Upper lobe of right lung (tissue), 1 donor: ENCODE results near the gene ATP5PO. TPM values are rescaled to one million over a fixed set of nuclear protein-coding genes. Genes with fewer than 3 reads are reported as not detected.
"Not testable (repeated sequence)": the region's sequence is repeated elsewhere in the genome, so short reads cannot be mapped to it uniquely, and the experiment has no call there.

Experiments
- ATAC-seq: fragments of 200-7000 bp; cut with Tn5 transposase; one replicate; pipeline ENCODE4 v1.9.1; 2020; ENCODE audit warnings: mild to moderate bottlenecking, moderate library complexity
- DNase-seq: peaks from one replicate; pipeline ENCODE4 v3.0.0-alpha.2; 2020
- H3K27ac ChIP-seq: fragments of 200-600 bp; one replicate; pipeline ENCODE4 v1.8.0; 2022
- H3K27me3 ChIP-seq: fragments of 200-600 bp; one replicate; pipeline ENCODE4 v1.8.0; 2022; ENCODE audit warnings: mild to moderate bottlenecking
- H3K36me3 ChIP-seq: fragments of 200-600 bp; one replicate; pipeline ENCODE4 v1.8.0; 2022
- H3K4me1 ChIP-seq: fragments of 200-600 bp; one replicate; pipeline ENCODE4 v1.8.0; 2022
- H3K4me3 ChIP-seq: fragments of 200-600 bp; one replicate; pipeline ENCODE4 v1.8.0; 2022; ENCODE audit warnings: mild to moderate bottlenecking
- H3K9me3 ChIP-seq: fragments of 200-600 bp; one replicate; pipeline ENCODE4 v1.8.0; 2022
- intact Hi-C: fragments of 100-400 bp; cut with DNase I; formaldehyde crosslinking; loops from one replicate; pipeline ENCODE4 v1.11.0; 2022
- total RNA-seq: library from RNA; stranded (reverse); fragmentation: NEBNext Ultra II Directional; extraction: Animal tissue kit (Norgen Biotek cat#: 25700); gene quantifications from one replicate; pipeline ENCODE4 v1.2.1, GENCODE V29; 2021
- TF ChIP-seq, protein P1 (sequence below): fragments of 200-600 bp; IDR thresholded peaks from one replicate; pipeline ENCODE4 v1.8.0; 2022; ENCODE audit warnings: antibody characterized with exemption
- donor health status: DM: no; HTN: yes; CAD: no; lungs with severe emphysema.

Gene ATP5PO
- total RNA-seq, 1 donor from 2014 or later = 107 TPM

DNA sequence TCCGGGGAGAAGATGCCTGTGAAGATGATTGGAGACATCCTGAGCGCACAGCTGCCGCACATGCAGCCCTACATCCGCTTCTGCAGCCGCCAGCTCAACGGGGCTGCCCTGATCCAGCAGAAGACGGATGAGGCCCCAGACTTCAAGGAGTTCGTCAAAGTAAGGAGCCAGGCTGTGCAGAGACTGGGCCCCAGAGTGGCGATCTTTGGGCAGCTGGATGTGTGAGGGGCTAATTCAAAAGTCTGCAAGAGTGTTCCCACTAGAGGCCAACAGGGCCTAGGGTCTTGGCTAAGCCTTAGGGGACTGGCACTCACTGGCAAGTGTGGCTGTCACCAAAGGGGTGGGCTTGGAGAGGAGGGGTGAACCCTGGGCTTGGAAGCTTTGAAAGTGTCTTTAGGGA lies 50.4 kb downstream of the ATP5PO start:
- DNase-seq = no peak
- intact Hi-C loops = no loop called here

DNA sequence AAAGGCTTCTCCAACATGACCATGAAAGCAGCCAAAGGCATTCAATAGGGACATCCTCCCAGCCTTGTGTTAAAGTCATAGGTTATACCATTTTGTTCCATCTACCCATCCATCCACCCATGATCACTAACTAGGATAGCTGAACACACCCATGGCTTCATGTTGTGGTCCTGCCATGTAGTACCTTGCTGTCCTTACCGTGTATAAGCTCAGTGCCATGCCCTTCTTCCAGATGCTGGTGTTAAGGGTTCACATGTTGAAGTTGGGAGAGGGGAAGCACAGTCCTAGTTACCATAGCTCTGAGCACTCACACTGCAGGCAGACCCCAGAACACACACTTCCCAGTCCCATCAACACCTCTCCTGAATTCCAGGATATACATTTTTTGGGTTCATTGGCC lies 51.5 kb downstream of the ATP5PO start:
- no peak overlapping the region for H3K4me3 ChIP-seq
- no peak for ATAC-seq
- intact Hi-C loops = no loop called here
- H3K36me3 ChIP-seq = no peaks in the 10 kb centered on the region
- H3K9me3 ChIP-seq = no peaks in the 10 kb centered on the region
- H3K27ac ChIP-seq = no peak overlapping the region
- TF ChIP-seq, protein P1, sequence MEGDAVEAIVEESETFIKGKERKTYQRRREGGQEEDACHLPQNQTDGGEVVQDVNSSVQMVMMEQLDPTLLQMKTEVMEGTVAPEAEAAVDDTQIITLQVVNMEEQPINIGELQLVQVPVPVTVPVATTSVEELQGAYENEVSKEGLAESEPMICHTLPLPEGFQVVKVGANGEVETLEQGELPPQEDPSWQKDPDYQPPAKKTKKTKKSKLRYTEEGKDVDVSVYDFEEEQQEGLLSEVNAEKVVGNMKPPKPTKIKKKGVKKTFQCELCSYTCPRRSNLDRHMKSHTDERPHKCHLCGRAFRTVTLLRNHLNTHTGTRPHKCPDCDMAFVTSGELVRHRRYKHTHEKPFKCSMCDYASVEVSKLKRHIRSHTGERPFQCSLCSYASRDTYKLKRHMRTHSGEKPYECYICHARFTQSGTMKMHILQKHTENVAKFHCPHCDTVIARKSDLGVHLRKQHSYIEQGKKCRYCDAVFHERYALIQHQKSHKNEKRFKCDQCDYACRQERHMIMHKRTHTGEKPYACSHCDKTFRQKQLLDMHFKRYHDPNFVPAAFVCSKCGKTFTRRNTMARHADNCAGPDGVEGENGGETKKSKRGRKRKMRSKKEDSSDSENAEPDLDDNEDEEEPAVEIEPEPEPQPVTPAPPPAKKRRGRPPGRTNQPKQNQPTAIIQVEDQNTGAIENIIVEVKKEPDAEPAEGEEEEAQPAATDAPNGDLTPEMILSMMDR = no peak
- H3K4me1 ChIP-seq = no peaks in the 10 kb centered on the region
- H3K27me3 ChIP-seq = no peaks in the 10 kb centered on the region
- DNase-seq = no peak

More for the DNA sequence above, 50.4 kb downstream of the ATP5PO start:
- Histone ChIP-seq H3K4me3 (no peak overlapping the region), H3K9me3 (no peaks in the 10 kb centered on the region), H3K27ac (no peak overlapping the region), H3K36me3 (no peaks in the 10 kb centered on the region), H3K4me1 (no peaks in the 10 kb centered on the region), H3K27me3 (no peaks in the 10 kb centered on the region)
- no peak for ATAC-seq
- TF ChIP-seq, protein P1 = no peak

DNA sequence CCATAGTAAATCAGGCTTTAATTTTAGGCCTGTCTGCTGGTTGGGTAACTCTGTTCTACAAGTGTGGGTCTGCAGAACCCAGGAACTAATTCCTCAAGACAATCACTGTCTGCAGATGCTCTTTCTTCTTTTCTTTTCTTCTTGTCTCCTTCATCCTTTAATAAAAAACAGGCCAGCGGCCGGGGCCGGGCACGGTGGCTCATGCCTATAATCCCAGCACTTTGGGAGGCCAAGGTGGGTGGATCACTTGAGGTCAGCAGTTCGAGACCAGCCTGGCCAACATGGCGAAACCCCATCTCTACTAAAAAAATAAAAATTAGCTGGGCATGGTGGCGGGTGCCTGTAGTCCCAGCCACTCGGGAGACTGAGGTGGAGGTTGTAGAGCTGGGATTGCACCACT lies 52.4 kb downstream of the ATP5PO start:
- H3K4me1 ChIP-seq, H3K36me3 ChIP-seq, intact Hi-C loops, DNase-seq, H3K27ac ChIP-seq, H3K4me3 ChIP-seq, ATAC-seq, H3K9me3 ChIP-seq, H3K27me3 ChIP-seq: not testable (repeated sequence)

DNA sequence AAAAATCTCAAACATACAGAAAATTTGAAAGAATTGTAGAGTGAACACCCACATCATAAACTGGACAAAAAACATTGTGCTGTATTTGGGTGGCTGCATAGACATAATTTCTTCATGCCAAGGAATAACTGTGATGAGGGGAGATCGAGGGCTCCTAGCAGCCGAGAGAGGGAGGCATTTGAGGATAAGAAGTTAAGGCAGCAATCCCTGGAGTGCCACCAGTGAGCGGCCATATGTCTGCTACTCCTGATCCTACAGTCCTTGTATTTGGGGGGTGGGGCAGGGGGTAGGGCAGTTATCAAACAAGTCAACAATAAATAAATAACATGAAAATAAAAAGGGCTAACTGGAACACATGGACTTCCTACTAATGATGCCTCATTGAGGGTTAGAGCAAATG lies 54.5 kb downstream of the ATP5PO start:
- ATAC-seq (no peak), DNase-seq (no peak)
- no peak overlapping the region for H3K4me3 ChIP-seq
- no peaks in the 10 kb centered on the region for H3K36me3 ChIP-seq
- no peaks in the 10 kb centered on the region for H3K9me3 ChIP-seq
- intact Hi-C loops = no loop called here
- no peaks in the 10 kb centered on the region for H3K4me1 ChIP-seq
- no peak overlapping the region for H3K27ac ChIP-seq
- no peaks in the 10 kb centered on the region for H3K27me3 ChIP-seq
- TF ChIP-seq, protein P1 = no peak

DNA sequence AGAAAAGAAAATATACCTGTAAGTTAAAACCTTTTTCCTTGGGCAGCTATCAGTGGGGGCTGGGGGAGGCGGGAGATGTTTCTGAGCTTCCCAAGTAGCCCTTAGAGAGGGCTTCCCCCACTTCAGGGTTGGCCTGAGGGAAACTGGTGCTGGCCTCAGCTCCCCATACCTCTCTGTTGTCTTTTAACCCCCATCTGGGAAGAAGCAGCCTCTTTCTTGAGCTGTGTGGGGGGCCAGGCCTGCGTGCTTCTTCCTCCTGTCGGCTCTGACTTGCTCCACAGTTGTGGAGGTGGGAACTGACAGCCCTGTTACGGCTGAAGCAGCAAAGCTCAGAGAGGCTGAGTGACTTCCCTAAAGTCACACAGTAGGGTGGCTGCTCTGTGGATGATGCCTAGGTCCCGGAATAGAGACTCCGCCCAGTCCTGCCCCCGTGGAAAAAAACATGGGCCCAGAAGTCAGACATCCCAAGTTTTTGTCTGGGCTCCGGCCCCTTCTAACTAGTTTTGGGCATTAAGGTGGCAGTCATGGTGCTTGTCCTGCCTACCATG lies 55.2 kb downstream of the ATP5PO start:
- TF ChIP-seq, protein P1 = no peak
- intact Hi-C loops = no loop called here
- no peaks in the 10 kb centered on the region for H3K9me3 ChIP-seq

DNA sequence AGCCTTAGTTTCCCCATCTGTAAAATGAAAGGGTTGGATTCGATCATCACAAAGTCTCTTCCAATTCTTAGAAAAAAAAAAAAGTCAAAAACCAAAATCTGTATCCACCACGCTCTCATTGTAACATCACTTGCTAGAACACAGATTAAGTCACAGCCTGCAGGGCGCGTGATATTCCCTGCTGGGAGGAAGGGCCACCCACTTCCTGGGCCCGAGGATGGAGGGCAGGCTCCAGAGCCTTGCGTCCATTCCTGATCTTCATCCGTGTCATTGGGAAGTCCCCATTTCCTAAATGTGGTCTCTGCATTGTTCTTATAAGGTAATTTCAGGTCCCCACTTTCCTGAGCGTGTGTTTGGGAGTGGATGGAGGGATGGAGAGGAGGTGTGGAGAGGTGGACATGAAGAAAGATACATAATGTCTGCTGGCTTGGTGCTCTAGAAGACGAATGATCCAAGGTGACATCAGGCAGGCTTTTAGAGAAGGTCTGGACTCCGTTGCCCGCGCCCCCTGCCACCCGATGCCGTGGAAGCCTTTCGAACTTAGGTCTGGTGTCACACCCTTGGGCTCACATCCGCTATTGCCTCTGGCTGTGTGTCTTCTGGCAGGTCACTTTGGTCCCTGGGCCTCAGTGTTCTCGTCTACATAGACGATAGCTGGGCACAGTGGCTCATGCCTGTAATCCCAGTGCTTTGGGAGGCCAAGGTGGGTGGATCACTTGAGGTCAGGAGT lies 56.1 kb downstream of the ATP5PO start:
- Histone ChIP-seq H3K4me3 (no peak overlapping the region), H3K27me3 (no peaks in the 10 kb centered on the region), H3K9me3 (no peaks in the 10 kb centered on the region), H3K36me3 (no peaks in the 10 kb centered on the region), H3K4me1 (no peaks in the 10 kb centered on the region), H3K27ac (no peak overlapping the region)
- TF ChIP-seq, protein P1 = no peak
- DNase-seq (peak; percentile 18), ATAC-seq (no peak)
- intact Hi-C loops = no loop called here

More for the DNA sequence above, 55.2 kb downstream of the ATP5PO start:
- H3K36me3 ChIP-seq = no peaks in the 10 kb centered on the region
- no peaks in the 10 kb centered on the region for H3K4me1 ChIP-seq
- no peak overlapping the region for H3K27ac ChIP-seq
- H3K27me3 ChIP-seq = no peaks in the 10 kb centered on the region
- H3K4me3 ChIP-seq = no peak overlapping the region
- ATAC-seq (no peak), DNase-seq (peak; percentile 46)
